ENCODE measurements around the gene ZNHIT3. TPM values are rescaled to one million over a fixed set of nuclear protein-coding genes. Genes with fewer than 3 reads are reported as not detected.

The ZNHIT3 gene
- total RNA-seq, 1 experiment from 2014 or later = 35.5 TPM

DNA sequence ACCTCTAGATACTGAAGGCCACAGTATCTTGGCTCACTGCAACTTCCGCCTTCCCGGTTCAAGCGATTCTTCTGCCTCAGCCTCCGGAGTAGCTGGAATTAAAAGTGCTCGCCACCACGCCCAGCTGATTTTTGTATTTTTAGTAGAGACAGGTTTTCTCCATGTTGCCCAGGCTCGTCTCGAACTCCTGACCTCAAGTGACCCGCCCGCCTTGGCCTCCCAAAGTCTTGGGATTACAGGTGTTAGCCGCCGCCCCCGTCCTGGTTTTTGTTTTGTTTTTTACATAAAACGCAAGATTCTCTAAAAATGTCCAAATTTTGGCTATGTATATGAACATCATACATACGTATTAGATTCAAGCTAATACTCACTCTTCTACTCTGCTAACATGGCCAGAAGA is 56.3 kb downstream of the ZNHIT3 start:
- H3K27ac ChIP-seq = no peak overlapping the region
- H3K27me3 ChIP-seq (ENCODE audit: insufficient read depth, low read depth) = no peaks in the 10 kb centered on the region
- ChIA-PET POLR2A (ENCODE audit: unreplicated experiment) (no interaction called here), CTCF (interaction anchor here (0.6 kb wide), 1 partner anchor 60 kb away, joined by 3 read pairs; no protein-coding TSS in a partner anchor)
- intact Hi-C loops (cut with micrococcal nuclease; ENCODE audit: unreplicated experiment) = no loop called here
- peak overlapping the region; percentile 83; the same call in 1 of the 2 replicates for H3K4me2 ChIP-seq
- H4K20me1 ChIP-seq (ENCODE audit: insufficient read depth) = peaks cover 19% of the 10 kb centered on the region
- no peaks in the 10 kb centered on the region for H3K9me3 ChIP-seq (ENCODE audit: insufficient read depth, low read depth)
- BruUV-seq (replicated peaks) = no TSS peak
- H3K4me1 ChIP-seq (replicated peaks; ENCODE audit: insufficient read depth) = peaks cover 21% of the 10 kb centered on the region
- H3K79me2 ChIP-seq (ENCODE audit: low read depth) = peaks cover 56% of the 10 kb centered on the region
- peaks cover 18% of the 10 kb centered on the region for H3K36me3 ChIP-seq (ENCODE audit: low read depth)
- TF ChIP-seq, protein P1, sequence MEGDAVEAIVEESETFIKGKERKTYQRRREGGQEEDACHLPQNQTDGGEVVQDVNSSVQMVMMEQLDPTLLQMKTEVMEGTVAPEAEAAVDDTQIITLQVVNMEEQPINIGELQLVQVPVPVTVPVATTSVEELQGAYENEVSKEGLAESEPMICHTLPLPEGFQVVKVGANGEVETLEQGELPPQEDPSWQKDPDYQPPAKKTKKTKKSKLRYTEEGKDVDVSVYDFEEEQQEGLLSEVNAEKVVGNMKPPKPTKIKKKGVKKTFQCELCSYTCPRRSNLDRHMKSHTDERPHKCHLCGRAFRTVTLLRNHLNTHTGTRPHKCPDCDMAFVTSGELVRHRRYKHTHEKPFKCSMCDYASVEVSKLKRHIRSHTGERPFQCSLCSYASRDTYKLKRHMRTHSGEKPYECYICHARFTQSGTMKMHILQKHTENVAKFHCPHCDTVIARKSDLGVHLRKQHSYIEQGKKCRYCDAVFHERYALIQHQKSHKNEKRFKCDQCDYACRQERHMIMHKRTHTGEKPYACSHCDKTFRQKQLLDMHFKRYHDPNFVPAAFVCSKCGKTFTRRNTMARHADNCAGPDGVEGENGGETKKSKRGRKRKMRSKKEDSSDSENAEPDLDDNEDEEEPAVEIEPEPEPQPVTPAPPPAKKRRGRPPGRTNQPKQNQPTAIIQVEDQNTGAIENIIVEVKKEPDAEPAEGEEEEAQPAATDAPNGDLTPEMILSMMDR (conservative IDR thresholded peaks at IDR 0.05) = no peak
- no peak for TF ChIP-seq EZH2 (IDR thresholded peaks at IDR 0.05; ENCODE audit: low read depth)
- peaks cover 52% of the 10 kb centered on the region for H3F3A ChIP-seq (ENCODE audit: insufficient read depth, low read depth)
- no peak overlapping the region for H2AFZ ChIP-seq
- no peaks in the 10 kb centered on the region for H3K9me2 ChIP-seq (ENCODE audit: insufficient read depth)
- DNase-seq = no peak
- no peak overlapping the region for H3K4me3 ChIP-seq

- Histone ChIP-seq H3K79me2 (ENCODE audit: low read depth) (peaks cover 61% of the 10 kb centered on the region), H3K36me3 (ENCODE audit: low read depth) (peaks cover 20% of the 10 kb centered on the region), H4K20me1 (ENCODE audit: insufficient read depth) (peaks cover 30% of the 10 kb centered on the region), H3F3A (ENCODE audit: insufficient read depth, low read depth) (peaks cover 52% of the 10 kb centered on the region), H3K9me2 (ENCODE audit: insufficient read depth) (no peaks in the 10 kb centered on the region), H3K9me3 (ENCODE audit: insufficient read depth, low read depth) (no peaks in the 10 kb centered on the region), H3K4me2 (peak overlapping the region; percentile 83), H3K4me3 (peak overlapping the region; percentile 91), H3K27ac (peak overlapping the region; percentile 81), H3K4me1 (replicated peaks; ENCODE audit: insufficient read depth) (peaks cover 27% of the 10 kb centered on the region), H2AFZ (peak overlapping the region; percentile 100), H3K27me3 (ENCODE audit: insufficient read depth, low read depth) (no peaks in the 10 kb centered on the region)
- TF ChIP-seq EZH2 (IDR thresholded peaks at IDR 0.05; ENCODE audit: low read depth) = no peak
- TF ChIP-seq, protein P1 (conservative IDR thresholded peaks at IDR 0.05) = no peak
- ChIA-PET CTCF (interaction anchor here (0.9 kb wide), 1 partner anchor 57 kb away, joined by 3 read pairs; the partner anchor contains the start of gene MRM1), POLR2A (ENCODE audit: unreplicated experiment) (interaction anchor here (0.8 kb wide), 1 partner anchor 48 kb away, joined by 3 read pairs; no protein-coding TSS in a partner anchor)
- peak; percentile 35 to 61 for DNase-seq
- intact Hi-C loops (cut with micrococcal nuclease; ENCODE audit: unreplicated experiment) = loop anchor here (1.0 kb wide), 1 partner anchor 9 kb away; no protein-coding TSS in a partner anchor
- BruUV-seq (replicated peaks) = no TSS peak
These were observed 57.5 kb downstream of the ZNHIT3 start for GRCh38 chr17:36544044-36544306.

GRCh38 chr17:36544307-36545076 is 58.0 kb downstream of the ZNHIT3 start, which contains the start of gene GGNBP2:
GGNBP2 (plus strand) TSS chr17:36544919; CDS start chr17:36545725, 806 bp downstream.
- TF ChIP-seq, protein P1 (conservative IDR thresholded peaks at IDR 0.05) = no peak
- TF ChIP-seq EZH2 (IDR thresholded peaks at IDR 0.05; ENCODE audit: low read depth) = no peak
- Histone ChIP-seq H3K4me1 (replicated peaks; ENCODE audit: insufficient read depth) (peaks cover 27% of the 10 kb centered on the region), H3K36me3 (ENCODE audit: low read depth) (peaks cover 20% of the 10 kb centered on the region), H2AFZ (peak within 1 kb of the TSS; percentile 100), H3K27ac (peak within 1 kb of the TSS; percentile 81), H4K20me1 (ENCODE audit: insufficient read depth) (peaks cover 35% of the 10 kb centered on the region), H3K79me2 (ENCODE audit: low read depth) (peaks cover 65% of the 10 kb centered on the region), H3K4me2 (peak within 1 kb of the TSS; percentile 98), H3K9me3 (ENCODE audit: insufficient read depth, low read depth) (no peaks in the 10 kb centered on the region), H3K9me2 (ENCODE audit: insufficient read depth) (no peaks in the 10 kb centered on the region), H3F3A (ENCODE audit: insufficient read depth, low read depth) (peaks cover 49% of the 10 kb centered on the region), H3K4me3 (peak within 1 kb of the TSS; percentile 91), H3K27me3 (ENCODE audit: insufficient read depth, low read depth) (no peaks in the 10 kb centered on the region)
- ChIA-PET CTCF (interaction anchor here (0.9 kb wide), 1 partner anchor 57 kb away, joined by 3 read pairs; the partner anchor contains the start of gene MRM1), POLR2A (ENCODE audit: unreplicated experiment) (interaction anchor here (0.7 kb wide), 1 partner anchor 9 kb away, joined by 3 read pairs; no protein-coding TSS in a partner anchor)
- intact Hi-C loops (cut with micrococcal nuclease; ENCODE audit: unreplicated experiment) = loop anchor here (1.0 kb wide), 1 partner anchor 9 kb away; no protein-coding TSS in a partner anchor
- TSS peak; percentile 60 for BruUV-seq (replicated peaks)
- DNase-seq = peak; percentile 70 to 84

Data from PC-9 (cell line).